SH-SY5Y (cell line): Measurements from ENCODE around the gene SAPCD1.

ENCODE experiments used
- GATA2 ChIP-seq: IDR thresholded peaks from 2 replicates; pipeline ENCODE4 v1.6.1; 2011; ENCODE audit warnings: mild to moderate bottlenecking, low read depth, low read length
- GATA3 ChIP-seq: IDR thresholded peaks from 2 replicates; pipeline ENCODE4 v1.6.1; 2011; ENCODE audit warnings: low read depth, mild to moderate bottlenecking, low read length, moderate library complexity

GRCh38 chr6:31785475-31785874, 23.0 kb downstream of the SAPCD1 start:
- TF ChIP-seq GATA3 (no peak), GATA2 (no peak)
